Measurements from ENCODE around the gene ATXN7L3B. TPM values are rescaled to one million over a fixed set of nuclear protein-coding genes. Genes with fewer than 3 reads are reported as not detected.

The ATXN7L3B gene
- total RNA-seq, 2 donors from 2014 or later, result 57.1 to 71.7 TPM

- H3K9me3 ChIP-seq (ENCODE audit: control insufficient read depth, low read length), result peaks cover 8% of the 10 kb centered on the region
- H3K9me3 Mint-ChIP-seq, result no peaks in the 10 kb centered on the region
- H3K4me3 ChIP-seq (ENCODE audit: low read length), result no peak overlapping the region
- no peaks in the 10 kb centered on the region for H3K4me1 ChIP-seq (ENCODE audit: control insufficient read depth, insufficient read depth, low read length)
- TF ChIP-seq, protein P1, sequence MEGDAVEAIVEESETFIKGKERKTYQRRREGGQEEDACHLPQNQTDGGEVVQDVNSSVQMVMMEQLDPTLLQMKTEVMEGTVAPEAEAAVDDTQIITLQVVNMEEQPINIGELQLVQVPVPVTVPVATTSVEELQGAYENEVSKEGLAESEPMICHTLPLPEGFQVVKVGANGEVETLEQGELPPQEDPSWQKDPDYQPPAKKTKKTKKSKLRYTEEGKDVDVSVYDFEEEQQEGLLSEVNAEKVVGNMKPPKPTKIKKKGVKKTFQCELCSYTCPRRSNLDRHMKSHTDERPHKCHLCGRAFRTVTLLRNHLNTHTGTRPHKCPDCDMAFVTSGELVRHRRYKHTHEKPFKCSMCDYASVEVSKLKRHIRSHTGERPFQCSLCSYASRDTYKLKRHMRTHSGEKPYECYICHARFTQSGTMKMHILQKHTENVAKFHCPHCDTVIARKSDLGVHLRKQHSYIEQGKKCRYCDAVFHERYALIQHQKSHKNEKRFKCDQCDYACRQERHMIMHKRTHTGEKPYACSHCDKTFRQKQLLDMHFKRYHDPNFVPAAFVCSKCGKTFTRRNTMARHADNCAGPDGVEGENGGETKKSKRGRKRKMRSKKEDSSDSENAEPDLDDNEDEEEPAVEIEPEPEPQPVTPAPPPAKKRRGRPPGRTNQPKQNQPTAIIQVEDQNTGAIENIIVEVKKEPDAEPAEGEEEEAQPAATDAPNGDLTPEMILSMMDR (conservative IDR thresholded peaks at IDR 0.05), result no peak
- no peaks in the 10 kb centered on the region for H3K27me3 ChIP-seq (ENCODE audit: control insufficient read depth, insufficient read depth, low read length, poor library complexity, severe bottlenecking)
- no peaks in the 10 kb centered on the region for H3K4me1 Mint-ChIP-seq
- H3K27ac ChIP-seq (ENCODE audit: low read depth, low read length), result no peak overlapping the region
- H3K27me3 Mint-ChIP-seq (ENCODE audit: insufficient read depth), result no peaks in the 10 kb centered on the region
- no peak overlapping the region for H3K4me3 Mint-ChIP-seq
- 88% methylated on average over 2 of the region's 2 CpGs; no CpG with 5 or more reads in 1 of the 2 experiments for WGBS, 2 experiments (ENCODE audit: insufficient coverage in 1 of 2, insufficient read length in 1 of 2)
- H3K36me3 ChIP-seq (ENCODE audit: control insufficient read depth, insufficient read depth, low read length), result no peaks in the 10 kb centered on the region
- no peak overlapping the region for H3K9ac ChIP-seq (ENCODE audit: extremely low read depth, low read length, poor library complexity, severe bottlenecking)
- no peak overlapping the region for H3K27ac Mint-ChIP-seq
- no peaks in the 10 kb centered on the region for H3K36me3 Mint-ChIP-seq (ENCODE audit: low read depth)
- DNase-seq, result no peak
Measured at GRCh38 chr12:74526535-74526934, 11.1 kb upstream of the ATXN7L3B start.

DNA sequence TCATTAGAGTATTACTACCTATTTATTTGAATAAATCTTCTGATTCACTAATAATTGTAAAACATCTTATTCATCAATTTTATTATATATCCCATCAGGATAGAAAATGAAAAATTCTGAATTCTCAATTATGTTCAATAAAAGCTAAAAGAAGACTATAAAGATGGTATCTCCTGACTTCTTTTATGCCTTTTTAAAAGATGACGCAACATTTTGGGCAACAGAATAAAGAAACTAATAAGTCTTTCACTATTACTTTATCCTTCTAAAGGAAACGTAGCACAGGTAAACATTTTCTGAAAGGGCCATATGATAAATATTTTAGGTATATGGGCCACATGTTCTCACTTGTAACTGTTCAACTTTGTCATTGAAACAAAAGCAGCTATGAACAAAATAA, 10.1 kb upstream of the ATXN7L3B start:
- peaks cover 8% of the 10 kb centered on the region for H3K9me3 ChIP-seq (ENCODE audit: control insufficient read depth, low read length)
- TF ChIP-seq, protein P1 (conservative IDR thresholded peaks at IDR 0.05), result no peak
- DNase-seq, result no peak
- H3K4me1 Mint-ChIP-seq, result no peaks in the 10 kb centered on the region
- H3K36me3 Mint-ChIP-seq (ENCODE audit: low read depth), result no peaks in the 10 kb centered on the region
- H3K27ac ChIP-seq (ENCODE audit: low read depth, low read length), result no peak overlapping the region
- H3K27me3 ChIP-seq (ENCODE audit: control insufficient read depth, insufficient read depth, low read length, poor library complexity, severe bottlenecking), result no peaks in the 10 kb centered on the region
- no peak overlapping the region for H3K4me3 ChIP-seq (ENCODE audit: low read length)
- 87% methylated on average over 2 of the region's 2 CpGs; no CpG with 5 or more reads in 1 of the 2 experiments for WGBS, 2 experiments (ENCODE audit: insufficient coverage in 1 of 2, insufficient read length in 1 of 2)
- no peak overlapping the region for H3K27ac Mint-ChIP-seq
- H3K4me3 Mint-ChIP-seq, result no peak overlapping the region
- H3K27me3 Mint-ChIP-seq (ENCODE audit: insufficient read depth), result no peaks in the 10 kb centered on the region
- H3K36me3 ChIP-seq (ENCODE audit: control insufficient read depth, insufficient read depth, low read length), result no peaks in the 10 kb centered on the region
- no peaks in the 10 kb centered on the region for H3K4me1 ChIP-seq (ENCODE audit: control insufficient read depth, insufficient read depth, low read length)
- no peaks in the 10 kb centered on the region for H3K9me3 Mint-ChIP-seq
- no peak overlapping the region for H3K9ac ChIP-seq (ENCODE audit: extremely low read depth, low read length, poor library complexity, severe bottlenecking)

DNA sequence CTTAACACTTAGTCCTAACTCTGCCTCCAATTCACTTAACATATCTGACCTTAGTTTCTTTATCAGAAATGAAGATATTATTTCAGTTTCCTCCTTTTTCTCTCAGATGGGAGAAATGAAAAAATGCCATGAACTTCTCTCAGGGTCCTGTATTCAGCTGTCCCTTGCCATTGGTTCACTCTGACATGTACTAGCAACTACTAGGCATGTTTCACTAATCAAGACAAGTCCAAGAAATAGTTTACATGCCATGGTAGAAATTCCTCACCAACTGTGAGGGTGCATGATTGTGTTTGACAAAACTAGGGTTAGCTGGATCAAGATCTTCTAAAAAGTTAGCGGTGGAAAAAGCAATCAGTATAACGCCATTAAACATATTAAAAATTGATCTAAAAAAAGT, 7.0 kb upstream of the ATXN7L3B start:
- Mint-ChIP-seq H3K4me3 (no peak overlapping the region), H3K36me3 (ENCODE audit: low read depth) (no peaks in the 10 kb centered on the region), H3K9me3 (peaks cover 1% of the 10 kb centered on the region), H3K27ac (no peak overlapping the region), H3K27me3 (ENCODE audit: insufficient read depth) (no peaks in the 10 kb centered on the region), H3K4me1 (no peaks in the 10 kb centered on the region)
- Histone ChIP-seq H3K27me3 (ENCODE audit: control insufficient read depth, insufficient read depth, low read length, poor library complexity, severe bottlenecking) (no peaks in the 10 kb centered on the region), H3K4me3 (ENCODE audit: low read length) (no peak overlapping the region), H3K36me3 (ENCODE audit: control insufficient read depth, insufficient read depth, low read length) (no peaks in the 10 kb centered on the region), H3K27ac (ENCODE audit: low read depth, low read length) (no peak overlapping the region), H3K9ac (ENCODE audit: extremely low read depth, low read length, poor library complexity, severe bottlenecking) (no peak overlapping the region), H3K9me3 (ENCODE audit: control insufficient read depth, low read length) (no peaks in the 10 kb centered on the region), H3K4me1 (ENCODE audit: control insufficient read depth, insufficient read depth, low read length) (no peaks in the 10 kb centered on the region)
- 80% methylated on average over 2 of the region's 2 CpGs; no CpG with 5 or more reads in 1 of the 2 experiments for WGBS, 2 experiments (ENCODE audit: insufficient coverage in 1 of 2, insufficient read length in 1 of 2)
- TF ChIP-seq, protein P1 (conservative IDR thresholded peaks at IDR 0.05), result no peak
- DNase-seq, result no peak
